Measurements from ENCODE around the gene SLC3A2. TPM values are rescaled to one million over a fixed set of nuclear protein-coding genes. Genes with fewer than 3 reads are reported as not detected.

Gene SLC3A2
- polyA plus RNA-seq, 1 donor, result 29.9 TPM

DNA sequence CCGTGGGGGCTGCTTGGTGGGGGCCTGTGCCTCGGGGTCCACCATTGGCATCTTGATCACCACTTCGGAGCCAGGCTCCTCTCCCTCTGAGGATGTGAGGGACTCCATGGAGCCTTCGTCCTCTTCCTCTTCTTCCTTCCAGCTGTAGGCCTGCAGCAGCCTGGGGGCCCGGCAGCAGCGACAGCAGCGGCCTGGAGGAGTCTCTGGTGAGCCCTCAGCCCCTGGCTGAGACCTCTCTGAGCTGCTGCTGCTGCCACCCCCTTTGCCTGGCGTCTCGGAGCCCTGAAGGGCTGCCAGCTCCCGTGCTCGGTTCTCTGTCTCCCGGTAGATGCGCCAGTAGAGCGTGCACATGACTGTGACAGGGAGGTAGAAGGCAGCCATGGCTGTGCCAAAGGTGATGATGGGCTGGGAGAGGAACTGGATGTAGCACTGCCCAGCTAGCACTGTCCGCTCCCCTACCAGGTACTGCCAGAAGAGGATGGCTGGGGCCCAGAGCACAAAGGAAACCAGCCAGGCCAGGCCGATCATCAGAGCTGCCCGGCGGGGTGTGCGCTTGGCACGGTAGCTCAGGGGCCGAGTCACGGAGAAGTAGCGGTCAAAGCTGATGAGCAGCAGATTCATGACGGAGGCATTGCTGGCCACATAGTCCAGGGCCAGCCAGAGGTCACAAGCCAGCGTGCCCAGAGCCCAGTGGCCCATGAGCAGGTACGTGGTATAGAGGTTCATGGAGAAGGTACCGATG, 29.6 kb downstream of the SLC3A2 start:
- no peak for DNase-seq (ENCODE audit: low read depth)

DNA sequence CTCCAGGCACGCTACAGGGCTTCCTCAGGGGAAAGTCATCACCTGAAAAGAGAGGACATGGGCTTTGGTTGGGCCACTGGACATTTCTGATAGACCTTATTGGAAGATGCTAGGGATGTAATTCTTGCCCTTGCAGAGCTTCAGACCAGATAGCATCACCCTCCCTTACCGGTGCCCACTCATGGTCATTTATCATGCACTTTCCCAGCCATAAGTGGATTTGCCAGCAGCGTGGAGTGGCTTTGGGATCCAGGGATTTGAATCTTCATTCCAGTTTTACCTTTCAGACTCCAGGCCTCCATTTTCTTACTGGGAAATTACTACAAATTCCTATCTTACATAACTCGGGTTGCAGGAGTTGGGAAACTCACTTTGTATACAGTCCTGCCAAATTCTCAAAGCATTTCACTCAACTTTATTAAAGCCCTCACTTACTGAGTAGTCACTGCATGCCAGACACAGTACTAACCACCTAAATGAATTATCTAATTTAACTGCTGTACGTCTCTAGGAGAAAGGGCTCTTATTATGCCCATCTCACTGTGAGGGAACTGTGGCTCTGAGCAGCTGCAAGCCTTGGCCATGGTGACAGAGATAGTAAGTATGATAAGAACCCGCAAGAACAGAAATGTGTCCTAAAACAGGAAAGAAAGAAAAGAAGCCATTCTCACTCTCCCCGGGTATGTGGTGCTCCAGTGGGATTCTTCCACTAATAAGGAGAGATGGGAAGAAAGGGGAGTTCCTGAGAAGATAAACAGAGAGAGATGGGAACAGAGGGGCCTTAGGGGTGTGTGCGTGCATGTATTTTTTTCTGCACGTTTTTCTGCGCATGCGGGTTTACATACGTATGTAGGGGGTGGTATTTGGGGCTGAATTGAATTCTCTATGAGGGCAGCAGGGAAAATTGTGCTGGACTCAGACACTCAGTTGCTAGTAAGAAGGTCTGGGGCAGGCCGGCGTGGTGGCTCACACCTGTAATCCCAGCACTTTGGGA, 30.7 kb downstream of the SLC3A2 start:
- DNase-seq (ENCODE audit: low read depth), result no peak

DNA sequence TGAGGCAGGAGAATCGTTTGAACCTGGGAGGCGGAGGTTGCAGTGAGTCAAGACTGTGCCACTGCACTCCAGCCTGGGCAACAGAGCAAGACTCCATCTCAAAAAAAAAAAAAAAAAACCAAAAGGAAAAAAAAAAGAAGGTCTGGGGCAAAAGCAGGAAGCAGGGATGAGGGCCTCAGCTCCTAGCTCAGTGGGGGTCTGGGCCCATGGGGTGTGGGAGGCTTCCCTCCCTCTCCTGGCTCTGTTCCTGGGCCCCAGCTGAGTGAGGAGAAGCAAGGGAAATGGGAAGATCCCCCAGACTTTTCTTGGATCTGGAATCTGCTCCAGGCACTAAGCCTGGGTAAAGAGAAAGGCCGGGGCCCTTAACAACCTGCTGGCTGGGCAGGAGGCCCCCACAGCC, 31.6 kb downstream of the SLC3A2 start:
- no peak for DNase-seq (ENCODE audit: low read depth)

DNA sequence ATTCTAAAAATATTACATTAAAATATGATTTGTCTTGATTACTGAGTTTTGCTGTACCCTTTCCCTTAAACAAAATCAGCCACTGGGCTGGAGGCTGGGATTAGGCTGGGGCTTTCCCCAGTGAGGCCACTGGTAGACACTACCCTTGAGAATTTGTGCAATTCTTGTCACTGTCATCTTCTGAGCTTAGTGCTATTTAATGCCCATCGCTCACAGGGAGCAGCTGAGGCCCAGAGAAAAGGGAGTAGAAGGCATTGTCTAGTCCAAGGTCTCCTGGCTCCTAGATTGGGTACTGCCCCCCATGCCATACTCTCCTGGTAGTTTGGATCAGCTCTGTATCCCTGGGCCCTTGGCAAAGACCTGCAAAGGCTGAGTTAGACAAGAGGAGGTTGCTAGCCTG, 33.7 kb downstream of the SLC3A2 start:
- no peak for DNase-seq (ENCODE audit: low read depth)

DNA sequence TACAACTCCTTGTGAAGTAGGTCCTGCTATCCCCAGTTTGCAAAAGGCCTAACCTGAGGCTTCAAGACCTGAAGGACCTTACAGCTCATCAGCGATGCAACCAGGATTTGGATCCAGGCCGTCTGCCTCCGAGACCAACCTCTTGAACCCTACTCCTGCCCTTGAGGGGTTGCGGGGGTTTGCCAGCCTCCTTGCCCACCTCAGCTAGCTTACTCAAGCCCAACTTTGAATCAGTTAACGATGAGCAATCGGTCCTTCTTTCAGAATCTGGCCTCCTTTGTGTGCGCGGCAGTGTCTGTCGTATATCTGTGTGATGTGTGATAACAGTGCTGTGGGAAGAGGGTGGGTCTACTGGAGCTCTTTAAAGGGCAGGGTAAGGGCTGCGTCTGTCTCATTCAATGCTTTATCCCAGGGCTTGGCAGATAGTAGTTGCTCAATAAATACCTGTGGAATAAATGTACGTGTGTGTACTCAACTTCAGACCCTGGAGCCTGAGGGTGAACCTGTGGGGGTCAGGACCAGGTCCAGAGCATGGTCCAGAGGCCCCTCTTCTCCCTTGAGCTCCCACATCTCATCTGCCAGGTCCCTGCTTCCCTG, 37.3 kb downstream of the SLC3A2 start:
- DNase-seq (ENCODE audit: low read depth), result no peak

GRCh38 chr11:62918531-62918930, 37.8 kb downstream of the SLC3A2 start:
- DNase-seq (ENCODE audit: low read depth), result no peak

- DNase-seq (ENCODE audit: low read depth), result no peak
These were observed 38.8 kb downstream of the SLC3A2 start for GRCh38 chr11:62919476-62919875.

GRCh38 chr11:62919898-62920640, 39.4 kb downstream of the SLC3A2 start:
- no peak for DNase-seq (ENCODE audit: low read depth)

- no peak for DNase-seq (ENCODE audit: low read depth)
These were observed 40.5 kb downstream of the SLC3A2 start, which contains the start of gene CHRM1 for GRCh38 chr11:62921201-62921572. Gene CHRM1, minus strand, starts transcription at chr11:62921363. Its CDS starts 10,263 bp downstream, at chr11:62911100.

DNA sequence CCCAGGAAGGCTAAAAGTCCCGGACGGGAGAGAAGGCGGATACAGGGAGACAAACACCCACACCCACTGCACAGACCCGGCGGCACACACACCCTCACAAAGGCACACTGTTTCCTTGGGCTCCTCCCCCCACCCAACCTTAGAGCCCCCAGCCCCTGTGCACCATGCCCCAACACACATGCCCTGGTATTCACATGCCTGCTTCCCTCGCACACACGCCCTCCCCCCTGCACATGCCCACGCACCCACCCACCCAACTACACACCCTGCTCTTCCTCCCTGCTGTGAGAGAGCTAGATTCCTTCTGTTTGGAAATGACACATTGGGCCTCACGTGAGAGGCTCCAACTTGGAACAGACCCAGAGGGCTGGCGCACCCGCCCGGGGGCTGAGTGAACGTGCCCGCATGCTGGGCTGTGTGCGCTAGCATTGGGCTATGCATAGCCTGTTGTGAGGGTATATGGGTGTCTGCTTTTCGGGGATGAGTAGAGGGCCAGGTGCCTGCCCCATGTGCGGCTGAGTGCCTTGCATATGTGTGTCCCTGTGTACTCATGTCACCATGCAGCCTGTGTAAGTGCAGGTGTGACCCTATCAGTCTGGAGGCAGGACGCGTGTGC, 41.0 kb downstream of the SLC3A2 start:
- DNase-seq (ENCODE audit: low read depth), result no peak

- no peak for DNase-seq (ENCODE audit: low read depth)
These were observed 41.5 kb downstream of the SLC3A2 start for GRCh38 chr11:62922189-62922589.

DNA sequence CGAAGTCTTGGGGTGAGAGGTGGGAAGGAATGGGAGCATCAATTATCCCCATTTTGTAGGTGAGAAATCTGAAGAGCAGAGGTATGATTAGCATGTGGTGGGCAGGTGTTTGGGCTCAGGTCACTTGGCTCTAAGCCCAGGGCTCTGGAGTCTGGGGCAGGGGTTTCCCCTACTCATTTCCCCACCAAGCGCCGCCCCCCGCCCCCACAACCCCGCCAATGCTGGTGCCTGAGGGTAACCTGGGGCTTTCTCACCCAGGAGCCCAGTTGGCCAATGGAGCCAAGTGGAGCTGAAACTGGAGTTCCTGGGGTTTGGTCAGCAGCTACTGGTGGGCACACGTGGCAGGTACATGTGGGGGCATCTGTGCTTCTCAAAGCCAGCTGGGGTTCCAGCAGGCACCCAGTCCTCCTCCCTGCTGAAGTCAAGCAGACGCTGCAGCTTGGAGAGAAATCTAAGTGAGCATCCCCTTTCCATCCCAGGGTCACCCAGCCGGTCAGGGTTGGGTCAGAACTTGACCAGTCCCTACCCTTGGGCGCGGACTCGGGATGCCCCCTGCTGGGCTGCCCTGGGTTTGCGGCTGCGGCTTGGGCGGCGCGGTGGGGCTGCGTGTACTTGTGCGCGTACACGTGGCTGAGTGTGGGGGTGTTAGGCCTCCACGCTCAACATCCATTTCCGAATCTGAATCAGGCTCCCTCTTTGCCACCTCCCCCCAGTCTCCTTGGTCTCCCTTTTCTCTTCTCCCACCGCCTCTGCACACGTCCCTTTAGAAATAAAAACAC, 42.1 kb downstream of the SLC3A2 start:
- DNase-seq (ENCODE audit: low read depth), result no peak

DNA sequence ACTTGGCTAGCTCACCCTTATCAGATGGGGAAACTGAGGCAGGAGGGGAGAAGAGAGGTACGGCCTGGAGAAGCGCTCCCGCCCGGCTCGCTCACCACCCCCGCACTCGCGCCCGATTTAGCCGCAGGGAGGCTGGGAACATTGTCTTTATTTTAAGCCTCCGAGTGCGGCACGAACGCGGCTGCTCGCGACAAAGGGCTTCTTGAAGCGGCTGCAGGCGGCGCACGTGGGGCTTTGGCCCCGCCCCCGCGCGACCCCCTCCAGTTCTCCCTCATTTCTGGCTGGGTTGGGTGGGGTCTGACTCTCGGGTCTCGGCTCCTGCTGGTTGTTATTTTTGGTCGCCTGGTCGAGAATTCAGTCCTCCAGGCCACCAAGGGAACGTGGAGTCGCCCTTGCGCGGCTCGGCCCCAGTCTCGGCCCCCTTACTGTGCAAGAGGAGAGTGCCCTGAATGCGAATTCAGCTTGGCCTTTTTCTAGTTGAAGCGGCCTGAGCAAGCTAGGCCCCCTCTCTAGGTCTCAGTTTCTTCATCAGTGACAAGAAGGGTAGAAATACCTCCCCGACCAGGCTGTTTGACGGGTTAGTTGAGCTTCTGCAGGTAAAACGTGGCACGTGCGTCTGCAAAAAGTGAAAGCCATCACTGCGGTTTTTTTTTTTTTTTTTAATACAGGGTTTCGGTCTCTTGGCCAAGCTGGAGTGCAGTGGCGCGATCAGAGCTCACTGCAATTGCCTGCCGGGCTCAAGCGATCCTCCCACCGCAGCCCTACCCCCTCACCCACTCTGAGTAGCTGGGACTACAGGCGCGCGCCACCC, 43.1 kb downstream of the SLC3A2 start:
- DNase-seq (ENCODE audit: low read depth), result no peak

DNA sequence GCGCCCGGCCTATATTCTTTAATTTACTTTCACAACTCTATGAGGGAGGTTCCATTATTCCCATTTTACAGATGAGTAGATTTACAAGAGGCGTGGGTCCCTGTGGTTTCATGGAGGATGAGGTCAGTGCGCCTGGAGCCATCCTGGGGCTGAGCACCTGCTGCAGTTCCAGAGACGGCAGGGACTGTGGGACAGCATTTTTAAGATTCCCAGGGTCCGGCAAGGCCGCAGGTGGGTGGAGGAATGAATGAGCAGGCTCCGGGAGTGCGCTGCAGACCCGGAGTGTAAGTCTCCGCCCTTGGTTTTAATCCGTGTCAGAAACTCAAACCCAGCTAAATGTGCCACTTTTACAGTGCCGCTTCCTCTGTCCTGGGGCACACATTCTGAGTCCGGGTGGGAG, 44.6 kb downstream of the SLC3A2 start:
- no peak for DNase-seq (ENCODE audit: low read depth)

GRCh38 chr11:62925745-62926679, 45.3 kb downstream of the SLC3A2 start:
- no peak for DNase-seq (ENCODE audit: low read depth)

DNA sequence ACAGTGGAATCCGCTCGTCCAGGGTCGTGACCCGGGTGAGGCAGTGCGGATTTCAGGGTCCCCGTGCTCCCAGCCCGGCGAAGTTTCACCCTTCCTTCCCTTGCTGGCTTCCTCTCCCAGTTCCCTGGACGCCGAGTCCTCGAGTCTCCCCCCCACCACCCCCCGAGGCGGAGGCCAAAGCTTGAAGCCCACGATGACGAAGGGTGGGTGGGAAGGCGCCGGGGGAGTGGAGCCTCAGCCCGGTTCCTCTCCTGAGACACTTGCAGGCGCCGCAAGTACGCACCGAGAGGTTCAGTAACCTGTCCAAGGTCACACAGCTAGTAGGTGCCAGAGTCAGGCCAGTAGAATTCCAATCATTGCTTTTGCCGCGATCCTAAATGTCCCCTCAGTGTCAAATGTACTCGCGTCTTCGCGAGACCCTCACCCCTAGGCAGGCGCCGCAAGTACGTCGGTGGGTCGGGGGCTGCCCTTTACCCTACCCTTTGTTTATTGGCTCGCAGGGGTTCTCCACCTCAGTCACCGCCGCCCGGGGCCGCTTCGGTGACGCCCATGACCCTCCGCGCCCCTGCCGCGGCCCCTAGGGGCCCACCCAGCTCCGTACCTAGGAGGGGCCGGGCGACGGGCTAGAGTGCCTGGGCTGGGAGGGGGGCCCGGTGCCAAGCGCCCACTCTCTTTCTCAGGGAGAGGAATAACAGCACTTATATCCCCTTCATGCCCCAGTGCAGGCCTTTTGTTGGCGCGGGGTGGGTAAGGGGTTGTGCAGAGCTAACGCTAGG, 46.2 kb downstream of the SLC3A2 start:
- no peak for DNase-seq (ENCODE audit: low read depth)

DNA sequence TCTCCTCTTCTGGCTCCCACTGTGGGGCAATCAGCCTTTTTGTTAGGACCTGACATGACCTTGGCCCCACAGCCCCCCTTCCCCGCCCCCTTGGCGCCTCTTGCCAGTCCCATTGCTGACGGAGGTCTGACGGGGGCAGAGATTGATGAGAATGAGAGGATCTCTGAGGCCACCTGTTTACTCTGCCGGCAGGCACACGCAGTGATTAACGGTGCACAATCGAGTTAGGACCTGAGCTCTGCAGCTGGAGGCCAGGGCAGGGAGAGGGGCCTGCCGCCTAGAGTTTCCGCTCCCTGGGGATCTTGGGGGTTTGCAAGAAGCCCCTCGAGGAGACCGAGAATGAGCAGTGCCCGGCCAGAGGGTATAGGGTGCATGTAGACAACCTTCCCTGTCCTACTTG, 47.3 kb downstream of the SLC3A2 start:
- DNase-seq (ENCODE audit: low read depth), result no peak

DNA sequence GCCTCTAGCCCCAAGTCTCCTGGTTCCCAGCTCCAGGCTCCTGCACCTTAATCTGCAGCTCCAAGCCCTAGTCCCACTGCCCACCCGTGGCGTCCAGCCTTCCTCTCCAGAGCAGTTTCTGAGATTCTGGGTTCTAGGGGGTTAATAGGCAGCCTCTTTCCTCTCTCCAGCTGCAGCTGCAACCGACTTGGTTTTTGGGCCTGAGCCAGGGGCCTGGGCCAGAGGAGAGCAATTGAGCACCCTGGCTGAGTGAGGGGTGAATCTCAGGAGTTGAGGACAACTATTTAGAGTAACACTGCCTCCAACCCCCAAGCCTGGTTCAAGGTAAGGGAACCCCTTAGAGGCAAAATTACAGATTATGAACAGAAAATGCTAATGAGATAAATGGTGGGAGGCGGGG, 49.5 kb downstream of the SLC3A2 start:
- no peak for DNase-seq (ENCODE audit: low read depth)

Data from forelimb muscle (tissue), 1 donor.